ACHN (cell line): Measurements from ENCODE around the gene ZNF275.
"Not testable (repeated sequence)": the region's sequence is repeated elsewhere in the genome, so short reads cannot be mapped to it uniquely, and the experiment has no call there.

Source experiments
- DNase-seq: peaks from one replicate; pipeline ENCODE4 v3.0.0-alpha.2; 2015
- in situ Hi-C: cut with HindIII; loops from 2 replicates; pipeline ENCODE4 v1.10.0; 2017; ENCODE audit warnings: low sequenced_read_pairs, low pct_ligation_motif_present, low pct_unique_long_range_greater_than_20kb

ZNF275 gene

DNA sequence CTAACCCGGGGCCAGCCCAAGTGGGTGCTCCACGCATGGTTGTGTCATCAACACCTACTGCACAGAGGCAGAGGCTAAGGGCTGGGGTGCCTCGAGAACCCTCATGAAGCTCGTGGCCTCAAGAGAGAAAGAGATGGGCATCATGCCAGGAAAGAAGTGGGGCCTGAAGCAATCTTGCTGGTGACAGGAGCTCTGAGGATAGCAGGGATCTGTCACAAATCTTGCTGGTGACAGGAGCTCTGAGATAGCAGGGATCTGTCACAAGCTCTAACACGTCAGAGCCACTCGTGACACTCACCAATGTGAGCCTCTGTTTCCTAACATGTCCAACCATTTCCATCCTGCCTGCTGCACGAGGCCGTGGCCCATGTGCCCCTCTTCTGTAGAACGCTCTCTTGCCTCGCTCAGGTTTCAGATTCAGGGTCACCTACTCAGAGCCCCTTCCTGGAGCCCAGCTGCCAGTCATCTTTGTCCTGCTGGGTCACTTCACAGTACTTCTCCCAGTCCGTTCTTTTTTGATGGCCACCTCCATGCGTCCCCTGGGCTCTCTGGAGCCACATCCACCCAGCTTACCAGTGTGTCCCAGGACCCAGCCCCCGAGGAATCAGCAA lies 46.1 kb downstream of the ZNF275 start:
- no peak for DNase-seq
- in situ Hi-C loops, result no loop called here

- in situ Hi-C loops, result no loop called here
- DNase-seq, result no peak
Measured at GRCh38 chrX:153380691-153381090, 46.7 kb downstream of the ZNF275 start.

DNA sequence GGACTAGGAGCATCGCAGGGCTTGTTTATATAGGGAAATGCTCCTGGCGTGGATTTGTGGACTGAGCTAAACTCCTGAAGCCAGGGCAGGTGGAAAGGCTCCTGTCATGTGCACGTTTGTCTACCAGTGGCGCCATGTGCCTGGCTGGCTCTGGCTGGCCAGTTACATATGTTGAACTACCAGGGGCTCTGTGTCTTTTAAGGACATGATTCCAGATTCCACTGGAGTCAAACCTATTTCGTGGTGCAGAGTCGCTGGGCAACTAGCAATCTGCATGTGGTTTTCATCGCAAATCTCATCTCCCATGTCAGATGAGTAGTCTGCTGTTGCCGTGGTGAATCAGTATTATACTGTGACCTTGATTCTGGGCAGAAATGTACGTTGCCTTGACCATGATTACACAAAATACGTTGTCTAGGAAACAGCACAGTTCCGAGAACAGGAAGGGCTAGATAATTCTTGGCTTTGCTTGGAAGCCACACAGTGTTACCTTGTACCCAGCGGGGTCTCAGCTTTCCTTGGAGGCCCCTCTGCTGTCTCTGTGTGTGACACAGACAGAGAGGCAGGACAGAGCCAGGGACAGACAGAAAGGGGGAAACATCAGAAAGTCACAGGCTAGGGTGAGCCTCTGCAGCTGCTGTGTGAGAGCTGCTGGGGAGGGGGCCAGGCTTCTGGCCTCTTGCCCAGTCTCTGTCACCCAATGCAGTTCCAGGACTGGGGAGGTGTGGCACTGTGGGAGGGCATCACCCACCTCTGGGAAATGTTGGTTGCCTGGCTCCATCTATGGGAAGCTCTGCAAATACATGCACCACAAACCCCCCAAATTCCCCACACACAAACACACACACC lies 48.0 kb downstream of the ZNF275 start:
- peak; percentile 0 for DNase-seq
- in situ Hi-C loops, result no loop called here

DNA sequence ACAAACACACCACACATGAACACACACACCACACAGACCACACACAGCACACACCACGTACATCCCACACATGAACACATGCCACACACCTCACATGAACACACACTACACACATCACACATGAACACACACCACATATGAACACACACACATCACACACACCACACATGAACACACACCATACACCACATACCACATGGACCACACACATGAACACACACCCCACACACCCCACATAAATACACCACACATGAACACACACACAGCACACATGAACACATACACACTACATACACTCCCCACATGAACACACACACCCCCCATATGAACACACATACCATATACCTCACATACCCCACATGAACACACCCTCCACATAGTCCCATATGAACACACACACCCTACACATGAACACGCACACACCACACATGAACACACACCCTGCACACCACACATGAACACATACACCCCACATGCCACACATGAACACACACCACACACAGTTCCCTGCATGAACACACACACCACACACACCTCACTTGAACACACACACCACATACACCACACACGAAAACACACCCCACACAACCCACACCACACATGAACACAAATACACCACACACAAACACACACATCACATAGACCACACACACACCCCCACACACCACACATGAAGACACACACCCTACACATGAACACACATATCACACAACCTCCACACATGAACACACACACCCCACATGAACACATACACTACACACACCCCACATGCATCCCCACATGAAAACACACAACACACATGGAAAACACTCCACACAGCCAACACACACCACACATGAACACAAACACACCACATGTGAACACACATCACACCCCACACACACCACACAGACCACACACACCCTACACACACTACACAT lies 48.9 kb downstream of the ZNF275 start:
- in situ Hi-C loops, result no loop called here
- no peak for DNase-seq

DNA sequence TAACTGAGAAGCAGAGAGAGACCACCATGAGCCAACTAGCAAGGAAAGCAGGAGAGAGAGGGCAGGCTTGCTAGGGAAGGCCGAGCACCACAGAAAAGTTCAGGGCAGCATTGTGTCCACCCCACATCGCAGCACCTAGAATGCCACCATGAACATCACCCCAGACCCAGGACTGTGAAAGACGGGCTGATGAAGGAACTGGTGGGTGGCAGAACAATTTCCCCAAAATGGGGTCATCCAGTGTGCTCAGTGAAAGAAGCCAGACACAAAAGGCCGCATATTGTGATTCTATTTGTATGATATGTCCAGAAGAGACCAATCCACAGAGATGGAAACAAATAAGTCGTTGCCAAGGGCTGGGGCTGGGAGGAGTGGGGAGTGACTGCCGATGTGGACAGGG lies 50.4 kb downstream of the ZNF275 start:
- DNase-seq, result no peak
- in situ Hi-C loops, result no loop called here

GRCh38 chrX:153384973-153385372 lies 51.0 kb downstream of the ZNF275 start:
- in situ Hi-C loops, DNase-seq: not testable (repeated sequence)

- DNase-seq, result no peak
- in situ Hi-C loops, result no loop called here
Measured at GRCh38 chrX:153386097-153386496, 52.1 kb downstream of the ZNF275 start.

DNA sequence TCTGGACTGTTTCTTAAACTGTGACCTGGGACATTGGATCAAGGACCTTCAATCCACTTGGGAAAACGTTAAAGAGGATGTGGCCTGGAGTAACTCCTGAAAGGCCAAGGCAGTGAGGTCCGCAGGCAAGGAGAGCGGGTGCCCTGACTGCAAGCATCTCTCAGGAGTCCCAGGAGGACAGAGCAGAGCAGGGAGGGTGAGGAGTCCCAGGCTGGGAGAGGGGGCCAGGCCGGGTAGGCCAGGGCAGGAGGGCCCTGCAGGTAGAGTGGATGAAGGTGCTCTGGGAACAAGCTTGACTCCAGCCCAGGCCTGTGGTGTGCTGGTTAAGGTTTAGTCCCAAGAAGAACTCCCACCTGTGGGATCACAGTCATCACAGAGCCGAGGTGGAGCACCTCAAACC lies 53.4 kb downstream of the ZNF275 start:
- no peak for DNase-seq
- in situ Hi-C loops, result no loop called here

DNA sequence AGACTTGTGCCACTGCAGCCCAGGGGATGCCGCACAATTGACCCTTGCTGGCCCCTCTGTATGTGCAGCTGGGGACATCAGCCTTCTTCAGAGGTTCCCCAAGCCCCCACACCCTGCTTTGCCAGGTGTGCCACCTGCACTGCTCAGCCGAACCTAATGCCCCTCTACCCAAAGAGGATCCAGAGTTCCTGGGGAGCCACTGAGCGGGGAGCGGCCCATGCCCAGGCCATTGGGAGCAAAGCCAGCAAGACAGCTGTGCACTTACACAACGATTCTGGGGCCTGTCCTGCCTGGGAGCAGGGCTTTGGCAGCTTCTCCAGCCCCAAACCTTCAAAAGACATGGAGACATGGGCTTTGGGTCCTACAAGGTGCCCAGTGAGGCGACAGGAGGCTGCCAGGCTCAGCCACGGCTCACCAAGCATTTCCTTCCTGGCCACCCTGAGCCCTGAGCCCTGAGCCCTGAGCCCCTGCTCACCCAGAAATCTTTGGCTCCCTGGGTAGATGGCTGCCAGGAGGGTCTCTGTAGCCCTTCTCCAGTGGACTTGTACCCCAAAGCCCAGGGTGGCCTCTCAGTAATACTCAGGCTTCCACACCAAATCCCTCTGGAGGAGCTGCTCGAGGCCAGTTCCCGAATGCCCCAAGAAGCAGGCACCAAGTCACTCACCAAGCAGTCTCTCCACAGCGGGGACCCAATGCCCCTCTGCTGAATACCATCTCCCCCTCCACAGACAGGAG lies 54.2 kb downstream of the ZNF275 start:
- no peak for DNase-seq
- in situ Hi-C loops, result no loop called here

DNA sequence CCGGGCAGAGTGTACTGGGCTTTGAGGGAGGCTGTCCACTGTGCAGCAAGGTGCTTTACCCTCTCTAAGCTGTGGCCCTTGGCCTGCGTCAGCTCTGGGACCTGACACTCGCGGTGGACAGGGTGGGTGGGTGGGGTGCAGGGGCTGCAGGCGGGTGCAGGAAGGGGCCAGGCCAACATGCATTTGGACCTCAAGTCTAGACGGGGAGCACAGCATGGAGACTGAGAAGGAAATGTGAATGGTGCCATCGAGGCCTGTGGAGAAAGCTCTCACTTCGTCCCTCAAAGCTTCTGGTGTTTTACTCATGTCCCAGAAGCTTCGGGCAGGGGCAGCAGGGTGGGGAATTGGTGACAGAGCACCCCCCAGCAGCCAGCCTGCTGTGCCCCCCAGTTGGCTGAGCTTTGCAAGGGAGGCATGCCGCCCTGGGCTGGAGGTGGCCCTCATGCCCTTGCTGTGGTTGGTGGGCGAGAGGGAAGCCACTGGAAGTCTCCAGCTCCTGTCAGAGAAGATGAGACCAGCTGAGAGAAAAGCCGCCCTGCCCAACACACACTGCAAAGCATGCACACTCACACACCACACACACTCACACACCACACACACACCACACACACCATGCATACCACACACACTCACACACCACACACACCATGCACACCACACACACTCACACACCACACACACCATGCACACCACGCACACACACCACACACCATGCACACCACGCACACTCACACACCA lies 54.9 kb downstream of the ZNF275 start:
- no peak for DNase-seq
- in situ Hi-C loops, result no loop called here

- in situ Hi-C loops, DNase-seq: not testable (repeated sequence)
Measured at GRCh38 chrX:153389460-153389768, 55.5 kb downstream of the ZNF275 start.

GRCh38 chrX:153392642-153393321 lies 58.8 kb downstream of the ZNF275 start:
- in situ Hi-C loops, result no loop called here
- DNase-seq, result no peak

- no peak for DNase-seq
- in situ Hi-C loops, result no loop called here
Measured at GRCh38 chrX:153394612-153395011, 60.7 kb downstream of the ZNF275 start.

DNA sequence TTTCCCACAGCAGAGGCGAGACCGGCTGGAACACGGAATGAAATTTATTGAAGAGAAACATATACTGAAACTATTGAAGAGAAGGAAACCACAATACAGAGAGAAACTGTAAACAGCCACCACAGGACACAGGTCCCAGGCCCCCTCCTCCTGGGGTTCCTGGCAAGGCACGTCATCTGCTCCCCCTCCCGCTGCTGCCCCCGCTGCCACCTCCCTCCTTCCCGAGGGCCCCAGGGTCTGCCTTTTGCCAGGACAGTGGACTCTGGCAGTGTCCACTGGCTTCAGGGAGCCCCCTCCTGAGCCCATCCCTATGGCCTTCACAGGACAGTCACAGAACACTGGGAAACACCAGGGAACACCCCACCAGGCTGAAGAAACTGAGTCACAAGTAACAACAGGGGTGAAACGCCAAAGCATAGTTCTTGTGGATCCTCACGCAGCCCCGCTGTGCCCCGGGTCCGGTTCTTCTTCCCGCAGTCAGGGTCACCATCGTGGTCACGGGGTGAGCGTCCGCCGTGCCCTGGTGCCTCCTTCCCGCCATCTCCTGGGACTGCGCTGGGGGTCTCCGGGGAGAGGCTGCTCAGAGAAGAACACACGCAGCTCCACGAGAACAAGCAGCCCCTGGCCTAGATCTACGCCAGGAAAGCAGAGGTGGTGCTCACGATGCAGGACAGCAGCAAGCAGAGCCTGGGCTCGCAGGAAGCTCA lies 61.8 kb downstream of the ZNF275 start:
- no peak for DNase-seq
- in situ Hi-C loops, result no loop called here

DNA sequence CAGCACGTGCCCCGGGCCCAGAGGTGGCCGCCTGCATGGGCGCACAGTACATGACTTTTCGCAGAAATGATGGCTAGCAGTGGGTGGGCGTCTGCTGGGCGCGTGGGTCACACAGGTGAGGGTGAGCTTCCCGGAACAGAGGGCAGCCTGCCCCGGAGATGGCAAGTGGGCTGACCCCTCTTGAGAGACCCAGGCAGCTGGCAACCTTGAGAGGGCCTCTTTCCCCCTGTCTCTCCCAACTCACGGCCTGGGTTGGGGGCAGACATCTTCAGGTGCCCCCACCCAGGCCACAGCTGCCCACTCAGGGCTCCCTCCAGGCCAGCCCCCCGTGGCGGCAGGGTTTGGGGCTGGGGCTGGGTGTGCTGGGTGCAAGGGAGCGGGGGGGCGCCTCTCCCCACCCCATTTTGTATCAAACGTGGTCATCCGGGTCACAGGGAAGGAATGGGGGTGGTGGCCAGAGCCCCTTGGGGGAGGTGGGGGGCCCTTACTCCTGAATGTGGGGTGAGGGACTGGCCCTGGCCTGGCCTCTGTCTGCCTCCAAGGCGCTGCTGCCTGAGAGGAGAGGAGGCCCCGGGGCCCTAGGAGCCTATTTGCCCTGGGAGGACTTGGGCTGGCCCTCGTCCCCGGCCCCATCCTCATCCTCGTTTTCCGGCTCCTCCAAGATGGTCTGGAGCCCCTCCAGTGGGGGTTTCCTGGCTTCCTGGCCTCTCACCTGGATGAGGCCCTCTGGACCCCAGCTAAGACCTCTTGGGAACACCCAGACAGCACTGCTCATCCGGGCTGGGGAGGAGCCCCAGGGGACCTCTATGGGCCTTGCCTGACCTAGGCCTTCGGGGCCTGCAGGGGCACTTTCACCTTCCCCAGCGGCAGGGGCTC lies 62.6 kb downstream of the ZNF275 start:
- DNase-seq, result no peak
- in situ Hi-C loops, result no loop called here

DNA sequence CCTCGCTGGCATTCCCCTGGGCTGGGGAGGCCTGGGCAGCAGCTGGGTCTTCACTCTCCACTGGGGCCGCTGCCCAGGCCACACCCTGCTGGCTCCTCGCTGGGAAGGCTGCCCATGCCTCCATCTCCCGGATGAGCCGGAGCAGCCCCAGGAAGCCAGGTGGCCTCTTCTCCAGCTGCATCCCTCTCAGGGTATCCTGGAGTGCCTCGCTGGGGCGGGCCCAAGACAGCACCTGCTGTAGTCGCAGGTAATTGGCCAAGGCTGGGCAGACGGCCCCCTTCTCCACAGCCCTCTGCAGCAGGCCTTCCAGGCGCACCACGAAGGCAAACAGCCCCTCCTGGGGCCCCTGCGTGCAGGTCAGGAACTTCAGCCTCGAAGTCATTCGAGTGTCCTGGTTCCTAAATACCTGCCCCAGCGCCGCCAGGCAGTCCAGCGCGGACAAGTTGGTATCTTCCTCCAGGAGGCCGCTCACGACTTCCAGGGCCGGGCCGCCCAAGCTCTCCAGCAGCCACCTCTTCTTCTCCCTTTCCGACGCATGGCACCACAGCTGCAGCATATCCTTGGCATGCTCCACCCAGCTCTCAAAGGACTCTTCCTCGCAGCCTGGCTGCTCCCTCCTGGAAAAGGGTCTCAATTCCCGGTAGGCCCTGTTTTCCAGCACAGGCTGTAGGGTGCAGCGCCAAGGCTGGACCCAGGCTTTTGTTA lies 63.5 kb downstream of the ZNF275 start:
- in situ Hi-C loops, result no loop called here
- no peak for DNase-seq
